BE2C (cell line): Measurements from ENCODE around the gene HK3.

Experiments
- DNase-seq: peaks from one replicate; pipeline ENCODE4 v3.0.0-alpha.2; 2020
- H3K27me3 ChIP-seq: fragments of 250-450 bp; sonication (Bioruptor Pico); 2 replicates; pipeline ENCODE4 v1.5.1; 2020; ENCODE audit warnings: mild to moderate bottlenecking
- H3K36me3 ChIP-seq: fragments of 250-450 bp; sonication (Bioruptor Pico); 2 replicates; pipeline ENCODE4 v1.5.1; 2020; ENCODE audit warnings: mild to moderate bottlenecking
- H3K4me1 ChIP-seq: fragments of 250-450 bp; sonication (Bioruptor Pico); 2 replicates; pipeline ENCODE4 v1.5.1; 2020
- H3K4me3 ChIP-seq: 2 replicates; pipeline ENCODE4 v1.5.1; 2011; ENCODE audit warnings: low read depth, low read length
- H3K9me3 ChIP-seq: fragments of 250-450 bp; sonication (Bioruptor Pico); 2 replicates; pipeline ENCODE4 v1.5.1; 2020
- CTCF ChIP-seq: IDR thresholded peaks from 2 replicates; pipeline ENCODE4 v1.5.1; 2012; ENCODE audit warnings: mild to moderate bottlenecking, low read depth, low read length

The HK3 gene

GRCh38 chr5:176894298-176894697 is 4.8 kb downstream of the HK3 start:
- Histone ChIP-seq H3K27me3 (no peaks in the 10 kb centered on the region), H3K4me3 (no peak overlapping the region), H3K4me1 (no peaks in the 10 kb centered on the region), H3K36me3 (no peaks in the 10 kb centered on the region), H3K9me3 (no peaks in the 10 kb centered on the region)
- no peak for DNase-seq
- no peak for TF ChIP-seq CTCF

GRCh38 chr5:176892663-176893062 is 6.5 kb downstream of the HK3 start:
- no peaks in the 10 kb centered on the region for H3K4me1 ChIP-seq
- no peak overlapping the region for H3K4me3 ChIP-seq
- no peaks in the 10 kb centered on the region for H3K9me3 ChIP-seq
- TF ChIP-seq CTCF: no peak
- H3K36me3 ChIP-seq: no peaks in the 10 kb centered on the region
- no peak for DNase-seq
- H3K27me3 ChIP-seq: no peaks in the 10 kb centered on the region

DNA sequence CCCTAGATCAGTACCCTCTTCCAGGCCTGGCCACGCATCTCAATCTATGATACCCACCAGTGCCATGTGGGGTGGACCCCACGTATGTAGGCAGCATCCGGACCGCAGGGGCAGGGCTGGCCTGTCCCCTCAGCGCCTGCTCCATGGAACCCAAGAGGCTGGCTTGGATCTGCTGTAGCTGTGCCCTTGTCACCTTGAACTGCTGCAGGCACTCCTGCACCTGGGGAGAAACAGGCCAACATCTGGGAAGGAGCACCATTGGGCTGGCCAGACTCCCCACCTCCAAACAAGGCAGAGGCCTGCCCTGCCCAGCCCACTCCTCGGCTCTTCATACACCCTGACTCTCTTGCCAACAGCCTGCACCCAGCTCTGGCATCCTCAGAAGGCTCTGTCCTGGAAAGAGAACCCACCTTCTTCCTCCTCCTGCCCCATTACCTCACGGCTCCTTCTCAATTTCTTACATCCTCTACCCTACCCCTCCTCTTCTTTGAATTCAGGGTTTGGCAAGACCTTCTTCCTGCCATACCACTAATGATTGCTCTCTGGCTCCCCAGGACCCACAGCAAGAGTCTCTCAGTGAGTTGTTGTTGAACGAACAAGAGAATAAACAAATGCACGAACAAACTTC is 7.7 kb downstream of the HK3 start:
- no peak for DNase-seq
- H3K4me3 ChIP-seq: no peak overlapping the region
- H3K4me1 ChIP-seq: no peaks in the 10 kb centered on the region
- H3K27me3 ChIP-seq: no peaks in the 10 kb centered on the region
- H3K9me3 ChIP-seq: no peaks in the 10 kb centered on the region
- no peak for TF ChIP-seq CTCF
- H3K36me3 ChIP-seq: no peaks in the 10 kb centered on the region

DNA sequence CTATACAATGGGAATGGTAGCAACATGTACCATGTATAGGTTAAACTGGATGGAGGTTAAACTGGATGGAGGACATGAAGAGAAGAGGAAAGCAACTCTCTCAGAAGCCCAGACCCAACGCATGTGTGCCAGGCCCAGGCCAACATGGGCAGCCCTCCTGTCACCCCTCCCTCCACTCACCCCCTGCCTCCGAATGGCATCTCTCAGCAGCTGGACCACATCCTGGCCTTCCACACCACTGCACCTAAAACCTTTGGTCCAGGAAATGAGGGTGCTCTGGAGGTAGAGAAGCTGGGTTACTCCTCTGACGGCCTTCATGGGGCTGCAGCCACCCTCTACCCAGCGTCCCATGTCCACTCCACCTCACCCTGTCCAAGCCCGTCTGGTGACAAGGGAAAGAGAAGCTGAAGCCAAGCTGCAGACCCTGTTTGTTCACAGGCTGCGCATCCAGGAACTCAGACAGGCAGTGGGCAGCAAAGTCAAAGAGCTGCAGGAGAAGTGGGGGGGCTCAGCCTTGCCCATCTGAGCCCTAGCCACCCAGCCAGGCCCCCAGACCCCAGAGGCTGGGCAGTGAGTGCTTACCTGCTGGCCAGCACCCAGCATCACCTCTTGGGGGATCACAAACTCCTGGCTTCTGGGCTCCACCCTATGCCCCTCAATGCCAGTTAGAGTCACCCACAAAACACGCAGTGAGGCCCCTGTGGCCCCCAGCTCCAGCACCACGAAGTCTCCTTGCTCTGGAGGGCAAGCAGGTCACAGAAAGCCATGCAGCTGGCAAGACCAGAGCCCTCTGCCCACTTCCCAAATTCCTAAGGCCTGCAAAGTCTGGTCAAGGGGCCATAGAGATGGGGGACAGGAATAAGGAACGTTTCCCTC is 8.5 kb downstream of the HK3 start:
- no peak for DNase-seq
- Histone ChIP-seq H3K36me3 (no peaks in the 10 kb centered on the region), H3K4me3 (no peak overlapping the region), H3K9me3 (no peaks in the 10 kb centered on the region), H3K27me3 (no peaks in the 10 kb centered on the region), H3K4me1 (no peaks in the 10 kb centered on the region)
- TF ChIP-seq CTCF: no peak

DNA sequence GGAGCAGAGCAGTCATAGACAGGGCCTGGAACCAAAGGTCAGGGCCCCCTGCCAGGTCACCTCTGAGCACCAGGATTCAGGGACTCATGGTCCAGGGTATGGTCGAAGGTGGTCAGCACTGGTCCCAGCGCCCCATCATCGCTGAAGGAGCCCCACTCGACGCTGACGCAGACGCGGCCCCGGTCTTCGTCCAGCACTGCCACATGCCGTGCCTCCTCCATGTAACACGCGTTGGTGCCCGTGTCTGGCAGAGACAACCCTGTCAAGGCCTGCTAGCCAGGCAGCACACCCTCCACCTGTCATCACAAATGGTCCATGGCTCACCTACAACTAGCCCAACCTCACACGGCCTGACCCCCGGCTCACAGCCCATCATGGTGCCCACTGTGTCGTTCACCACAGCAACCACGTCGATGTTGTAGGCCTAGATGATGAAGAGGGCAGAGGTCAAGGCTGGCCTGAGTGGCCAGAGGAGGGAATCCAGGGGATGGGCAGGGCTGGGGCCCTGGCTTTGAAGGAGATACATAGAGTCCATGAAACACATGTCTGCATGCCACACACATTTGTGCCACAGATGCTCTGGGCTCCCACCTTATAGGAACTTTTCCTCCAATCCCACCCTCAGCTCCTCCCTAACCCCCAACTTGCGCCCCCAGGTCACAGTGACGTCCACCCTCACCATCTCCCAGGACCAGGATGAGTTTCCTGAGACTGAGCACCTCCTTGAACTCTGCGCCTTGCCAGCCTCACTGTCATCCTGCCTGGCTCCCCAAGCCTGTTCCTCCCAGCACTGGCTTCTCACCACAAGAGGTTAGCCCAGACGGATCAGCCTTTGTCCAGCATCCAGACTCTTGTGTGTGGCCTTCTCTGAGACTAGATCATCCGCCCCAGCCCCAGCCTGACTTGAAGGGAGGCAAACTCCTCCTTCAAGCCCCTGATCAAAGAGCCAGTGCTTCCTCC is 9.5 kb downstream of the HK3 start:
- Histone ChIP-seq H3K27me3 (no peaks in the 10 kb centered on the region), H3K9me3 (no peaks in the 10 kb centered on the region), H3K4me3 (no peak overlapping the region), H3K4me1 (peaks cover 6% of the 10 kb centered on the region), H3K36me3 (no peaks in the 10 kb centered on the region)
- no peak for TF ChIP-seq CTCF
- no peak for DNase-seq
